Left lung (tissue), 10 donors: ENCODE data around the gene SLC4A8. TPM values are rescaled to one million over a fixed set of nuclear protein-coding genes. Genes with fewer than 3 reads are reported as not detected.

Source experiments
- ATAC-seq: fragments of 200-7000 bp; cut with Tn5 transposase; one replicate; pipeline ENCODE4 v1.9.1; 2020; ENCODE audit warnings: moderate library complexity
- DNase-seq, 4 donors: peaks; one replicate each; pipeline ENCODE4 v3.0.0-alpha.2; 2013 to 2020
- H3K27ac ChIP-seq, 2 donors: fragments of 200-600 bp; sonication (generic) in 1 of 2; one replicate each; pipeline versions ENCODE4 v1.5.0 to v1.8.0; 2020 to 2021
- H3K27me3 ChIP-seq, 2 donors: fragments of 200-600 bp; sonication (generic) in 1 of 2; one replicate each; pipeline versions ENCODE4 v1.5.0 to v1.8.0; 2020 to 2021
- H3K36me3 ChIP-seq, 2 donors: fragments of 200-600 bp; sonication (generic) in 1 of 2; one replicate each; pipeline versions ENCODE4 v1.5.0 to v1.8.0; 2020 to 2021
- H3K4me1 ChIP-seq, 2 donors: fragments of 200-600 bp; one replicate each; pipeline ENCODE4 v1.8.0; 2021
- H3K4me3 ChIP-seq, 2 donors: fragments of 200-600 bp; sonication (generic) in 1 of 2; one replicate each; pipeline versions ENCODE4 v1.5.0 to v1.8.0; 2020 to 2021; ENCODE audit warnings: mild to moderate bottlenecking in 1 of 2
- H3K9me3 ChIP-seq, 2 donors: fragments of 200-600 bp; sonication (generic) in 1 of 2; one replicate each; pipeline versions ENCODE4 v1.5.0 to v1.8.0; 2020 to 2021
- CTCF ChIP-seq, 2 donors: fragments of 200-600 bp; sonication (generic) in 1 of 2; IDR thresholded peaks; one replicate each; pipeline versions ENCODE4 v1.5.0 to v1.8.0; 2021; ENCODE audit warnings: antibody characterized with exemption in 2 of 2
- intact Hi-C, 2 donors: fragments of 100-400 bp; cut with DNase I; formaldehyde crosslinking; loops; one replicate each; pipeline versions ENCODE4 v1.11.2 to v1.14.2; 2022
- polyA plus RNA-seq, 6 donors: library from polyadenylated mRNA; unstranded; fragments of 120-200 nt; gene quantifications; one replicate each; pipeline ENCODE4 v1.2.1, GENCODE V29; 2013; ENCODE audit not compliant: insufficient read length in 6 of 6
- total RNA-seq, 2 donors: library from RNA; stranded (reverse); fragmentation: NEBNext Ultra II Directional; extraction: Animal tissue kit (Norgen Biotek cat#: 25700); gene quantifications; one replicate each; pipeline ENCODE4 v1.2.1, GENCODE V29; 2021
- donor health status: DM: no; HTN: yes; CAD: no.
- donor health status: DM: no; HTN: no; CAD: no.

SLC4A8 gene
- total and polyA plus RNA-seq, 8 donors, result 1.3 to 3.9 (median 1.8) TPM

- DNase-seq (peak in 2 of 4 donors; percentile 61 to 89), ATAC-seq (peak; percentile 85)
- peak within 1 kb of the TSS; percentile 49 to 65 for H3K4me3 ChIP-seq
- H3K4me1 ChIP-seq, result peaks cover 5 to 51% of the 10 kb centered on the region in 2 donors
- TF ChIP-seq CTCF (IDR thresholded peaks at IDR 0.05), result no peak
- H3K9me3 ChIP-seq, result no peaks in the 10 kb centered on the region
- no peaks in the 10 kb centered on the region for H3K36me3 ChIP-seq
- peaks cover 0 to 32% of the 10 kb centered on the region in 2 donors for H3K27me3 ChIP-seq
- peak within 1 kb of the TSS; percentile 39 to 81 for H3K27ac ChIP-seq
- intact Hi-C loops, result no loop called here
Observed at GRCh38 chr12:51391283-51392123, 33.1 kb upstream of the SLC4A8 start, which contains the start of gene GALNT6. TSS of gene GALNT6 (minus strand) at chr12:51391406. CDS start at chr12:51379781, 11,625 bp downstream.

GRCh38 chr12:51392556-51393237 is 31.9 kb upstream of the SLC4A8 start:
- Histone ChIP-seq H3K27ac (peak overlapping the region in 1 of 2 donors; percentile 25), H3K4me3 (peak overlapping the region in 1 of 2 donors; percentile 65), H3K36me3 (no peaks in the 10 kb centered on the region), H3K4me1 (peaks cover 5 to 51% of the 10 kb centered on the region in 2 donors), H3K27me3 (peaks cover 0 to 32% of the 10 kb centered on the region in 2 donors), H3K9me3 (no peaks in the 10 kb centered on the region)
- intact Hi-C loops, result no loop called here
- no peak for TF ChIP-seq CTCF (IDR thresholded peaks at IDR 0.05)
- no peak for ATAC-seq
- DNase-seq, result no peak

DNA sequence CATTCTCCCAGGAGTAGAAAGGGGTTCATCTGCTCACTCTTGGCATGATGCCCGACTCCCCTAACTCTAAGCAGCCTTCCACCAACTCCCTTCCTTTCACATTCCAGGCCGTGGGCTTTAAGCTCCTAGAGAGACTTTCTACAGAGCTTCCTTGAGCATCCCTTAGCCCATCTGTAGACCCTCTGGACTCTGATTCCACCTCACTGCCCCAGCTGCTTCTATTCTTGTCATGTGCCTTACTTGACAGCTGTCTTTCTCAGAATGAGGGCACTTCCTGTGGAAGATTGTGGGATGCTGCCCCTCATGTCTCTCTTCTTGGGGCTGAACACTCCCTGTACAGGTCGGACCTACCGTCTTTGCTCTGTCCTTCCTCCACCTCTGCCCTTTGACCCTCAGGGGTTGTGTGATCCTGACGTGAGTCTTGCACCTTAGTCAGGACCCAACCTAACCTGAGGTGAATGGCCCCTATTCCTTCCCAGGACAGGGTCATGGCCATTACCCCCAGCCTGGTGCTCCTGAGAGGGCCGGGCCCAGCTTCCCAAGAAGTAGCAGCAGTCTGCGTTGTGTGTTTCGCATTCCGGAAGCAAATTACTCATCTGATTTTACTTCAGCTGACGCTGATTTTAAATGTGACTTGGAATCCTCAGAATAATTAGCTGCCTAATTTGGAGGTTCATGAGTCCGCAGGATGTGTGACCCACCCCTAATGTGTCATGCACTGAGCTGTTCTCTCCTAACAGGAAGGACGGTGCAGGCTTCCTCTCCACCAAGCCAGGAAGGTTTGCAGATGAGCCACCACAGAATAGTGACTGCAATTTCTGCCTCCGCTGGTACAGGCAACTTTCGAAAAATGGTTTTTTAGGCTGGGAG is 30.7 kb upstream of the SLC4A8 start:
- H3K36me3 ChIP-seq, result no peaks in the 10 kb centered on the region
- peak overlapping the region in 1 of 2 donors; percentile 64 for H3K27ac ChIP-seq
- TF ChIP-seq CTCF (IDR thresholded peaks at IDR 0.05), result no peak
- H3K4me3 ChIP-seq, result no peak overlapping the region
- peaks cover 0 to 32% of the 10 kb centered on the region in 2 donors for H3K27me3 ChIP-seq
- H3K4me1 ChIP-seq, result peaks cover 5 to 45% of the 10 kb centered on the region in 2 donors
- no peak for DNase-seq
- peak; percentile 24 for ATAC-seq
- H3K9me3 ChIP-seq, result no peaks in the 10 kb centered on the region
- intact Hi-C loops, result no loop called here

- intact Hi-C loops, result no loop called here
- H3K4me1 ChIP-seq, result peaks cover 5 to 41% of the 10 kb centered on the region in 2 donors
- no peaks in the 10 kb centered on the region for H3K36me3 ChIP-seq
- no peaks in the 10 kb centered on the region for H3K9me3 ChIP-seq
- no peak overlapping the region for H3K4me3 ChIP-seq
- DNase-seq (no peak), ATAC-seq (no peak)
- TF ChIP-seq CTCF (IDR thresholded peaks at IDR 0.05), result no peak
- H3K27me3 ChIP-seq, result peaks cover 0 to 31% of the 10 kb centered on the region in 2 donors
- H3K27ac ChIP-seq, result no peak overlapping the region
Observed at GRCh38 chr12:51395283-51396230, 29.1 kb upstream of the SLC4A8 start.
